Testis (tissue), 2 donors: ENCODE data around the gene COL4A1.

ENCODE experiments used
- POLR2A ChIP-seq: fragments of 450-650 bp; IDR thresholded peaks from one replicate; pipeline ENCODE4 v1.6.1; 2017; ENCODE audit warnings: antibody characterized with exemption, mild to moderate bottlenecking, moderate library complexity
- TF ChIP-seq, protein P1 (sequence below), 3 experiments: fragments of 450-650 bp in 2 of 3; fragments of 200-600 bp in 1 of 3; sonication (generic) in 1 of 3; IDR thresholded peaks; one replicate each; pipeline ENCODE4 v1.5.1; 2016 to 2019; ENCODE audit warnings: antibody characterized with exemption in 3 of 3, mild to moderate bottlenecking in 2 of 3, moderate library complexity in 1 of 3

DNA sequence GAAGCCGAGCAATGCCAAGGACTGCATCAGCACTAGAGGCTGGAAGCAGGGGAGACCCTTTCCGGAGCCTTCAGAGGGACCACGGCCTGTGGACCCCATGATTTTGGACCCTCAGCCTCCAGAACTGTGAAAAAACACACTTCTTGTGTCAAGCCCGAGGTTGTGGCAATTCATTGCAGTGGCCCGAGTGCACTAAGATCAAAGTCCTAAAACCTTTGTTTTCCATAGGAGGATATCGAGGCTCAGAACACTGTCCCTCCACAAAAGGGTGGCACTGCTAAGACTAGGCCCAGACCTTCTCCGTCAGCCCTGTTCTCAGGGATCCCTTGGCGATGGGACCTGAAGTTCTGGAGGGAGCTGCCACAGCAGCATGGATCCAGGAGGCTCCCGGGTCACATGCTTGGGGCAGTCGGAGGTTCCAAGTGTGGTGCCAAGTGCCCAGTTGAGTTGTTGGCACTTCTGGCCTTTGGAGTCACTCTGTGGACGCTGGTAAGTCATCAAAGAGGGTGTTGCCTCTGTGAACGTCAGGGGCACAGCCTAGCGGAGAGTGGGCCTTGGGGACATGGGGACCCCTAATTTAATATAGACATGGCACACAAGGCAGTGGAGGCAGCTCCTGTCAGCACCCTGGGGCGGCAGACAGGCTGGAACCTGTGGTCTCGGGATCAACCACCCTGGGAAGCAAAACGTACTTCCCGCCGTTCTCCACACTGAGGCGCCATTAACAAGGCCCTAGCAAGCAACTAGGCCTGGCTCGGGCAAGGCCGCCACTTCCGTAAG lies 199.2 kb downstream of the COL4A1 start:
- TF ChIP-seq POLR2A = no peak
- TF ChIP-seq, protein P1, sequence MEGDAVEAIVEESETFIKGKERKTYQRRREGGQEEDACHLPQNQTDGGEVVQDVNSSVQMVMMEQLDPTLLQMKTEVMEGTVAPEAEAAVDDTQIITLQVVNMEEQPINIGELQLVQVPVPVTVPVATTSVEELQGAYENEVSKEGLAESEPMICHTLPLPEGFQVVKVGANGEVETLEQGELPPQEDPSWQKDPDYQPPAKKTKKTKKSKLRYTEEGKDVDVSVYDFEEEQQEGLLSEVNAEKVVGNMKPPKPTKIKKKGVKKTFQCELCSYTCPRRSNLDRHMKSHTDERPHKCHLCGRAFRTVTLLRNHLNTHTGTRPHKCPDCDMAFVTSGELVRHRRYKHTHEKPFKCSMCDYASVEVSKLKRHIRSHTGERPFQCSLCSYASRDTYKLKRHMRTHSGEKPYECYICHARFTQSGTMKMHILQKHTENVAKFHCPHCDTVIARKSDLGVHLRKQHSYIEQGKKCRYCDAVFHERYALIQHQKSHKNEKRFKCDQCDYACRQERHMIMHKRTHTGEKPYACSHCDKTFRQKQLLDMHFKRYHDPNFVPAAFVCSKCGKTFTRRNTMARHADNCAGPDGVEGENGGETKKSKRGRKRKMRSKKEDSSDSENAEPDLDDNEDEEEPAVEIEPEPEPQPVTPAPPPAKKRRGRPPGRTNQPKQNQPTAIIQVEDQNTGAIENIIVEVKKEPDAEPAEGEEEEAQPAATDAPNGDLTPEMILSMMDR (IDR thresholded peaks at IDR 0.05) = no peak
